Measurements from ENCODE around the gene PPP1R15A. TPM values are rescaled to one million over a fixed set of nuclear protein-coding genes. Genes with fewer than 3 reads are reported as not detected.

PPP1R15A gene
- total and polyA plus RNA-seq, 2 donors (not counting 3 experiments of a cell fraction or from before 2014, with no cell fraction given) = 42.3 to 67.4 TPM

GRCh38 chr19:48830088-48830487 lies 42.1 kb upstream of the PPP1R15A start:
- Histone ChIP-seq H3K79me2 (ENCODE audit: control insufficient read depth, insufficient read depth, low read length) (no peaks in the 10 kb centered on the region), H3K4me3 (replicated peaks in 1 of 3; ENCODE audit: insufficient read depth in 1 of 3, low read depth in 1 of 3, low read length in 3 of 3) (no peak overlapping the region), H3K9me1 (replicated peaks; ENCODE audit: control insufficient read depth, extremely low read depth, insufficient read depth, low read length) (no peaks in the 10 kb centered on the region), H3K27ac (ENCODE audit: insufficient read depth, low read depth, low read length) (no peak overlapping the region), H3K4me2 (ENCODE audit: insufficient read depth, low read length) (no peak overlapping the region), H2AFZ (ENCODE audit: low read depth, low read length) (no peak overlapping the region), H3K36me3 (ENCODE audit: control insufficient read depth in 2 of 2, extremely low read depth in 1 of 2, insufficient read depth in 2 of 2, low read length in 2 of 2) (peaks cover 0 to 4% of the 10 kb centered on the region in 2 experiments), H3K9ac (replicated peaks; ENCODE audit: extremely low read depth, insufficient read depth, low read length) (no peak overlapping the region), H3K27me3 (ENCODE audit: control insufficient read depth in 2 of 2, insufficient read depth in 2 of 2, low read length in 2 of 2) (no peaks in the 10 kb centered on the region), H3K4me1 (ENCODE audit: control insufficient read depth, extremely low read depth, insufficient read depth, low read length) (no peaks in the 10 kb centered on the region), H3K9me3 (replicated peaks; ENCODE audit: control insufficient read depth, insufficient read depth, low read length) (no peaks in the 10 kb centered on the region), H4K20me1 (replicated peaks; ENCODE audit: control insufficient read depth, extremely low read depth, insufficient read depth, low read length) (no peaks in the 10 kb centered on the region)
- DNase-seq (ENCODE audit: low read depth, low spot score) = no peak
- dilution Hi-C loops (cut with MboI; ENCODE audit: extremely low pct_ligation_motif_present, low sequenced_read_pairs) (no loop called here), intact Hi-C loops (cut with micrococcal nuclease) (no loop called here)
- no peak for FAIRE-seq
- TF ChIP-seq JUN (IDR thresholded peaks at IDR 0.05; ENCODE audit: borderline replicate concordance, insufficient read depth, insufficient read length, low read depth) (no peak), POLR2AphosphoS5 (IDR thresholded peaks at IDR 0.05; ENCODE audit: insufficient read depth, low read depth, low read length) (no peak), FOS (IDR thresholded peaks at IDR 0.05; ENCODE audit: borderline replicate concordance, insufficient read depth, low read length) (no peak), GATA2 (IDR thresholded peaks at IDR 0.05; ENCODE audit: insufficient read depth, insufficient read length, low read depth, low read length) (no peak), EZH2 (IDR thresholded peaks at IDR 0.05; ENCODE audit: borderline replicate concordance, low read depth, low read length, severe bottlenecking) (no peak), MYC (IDR thresholded peaks at IDR 0.05; ENCODE audit: low read depth, low read length) (no peak), POLR2A (IDR thresholded peaks at IDR 0.05; ENCODE audit: low read depth, low read length) (no peak)
- TF ChIP-seq, protein P1, sequence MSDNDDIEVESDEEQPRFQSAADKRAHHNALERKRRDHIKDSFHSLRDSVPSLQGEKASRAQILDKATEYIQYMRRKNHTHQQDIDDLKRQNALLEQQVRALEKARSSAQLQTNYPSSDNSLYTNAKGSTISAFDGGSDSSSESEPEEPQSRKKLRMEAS (IDR thresholded peaks at IDR 0.05; ENCODE audit: insufficient read depth, insufficient read length) = no peak
- TF ChIP-seq, protein P2, sequence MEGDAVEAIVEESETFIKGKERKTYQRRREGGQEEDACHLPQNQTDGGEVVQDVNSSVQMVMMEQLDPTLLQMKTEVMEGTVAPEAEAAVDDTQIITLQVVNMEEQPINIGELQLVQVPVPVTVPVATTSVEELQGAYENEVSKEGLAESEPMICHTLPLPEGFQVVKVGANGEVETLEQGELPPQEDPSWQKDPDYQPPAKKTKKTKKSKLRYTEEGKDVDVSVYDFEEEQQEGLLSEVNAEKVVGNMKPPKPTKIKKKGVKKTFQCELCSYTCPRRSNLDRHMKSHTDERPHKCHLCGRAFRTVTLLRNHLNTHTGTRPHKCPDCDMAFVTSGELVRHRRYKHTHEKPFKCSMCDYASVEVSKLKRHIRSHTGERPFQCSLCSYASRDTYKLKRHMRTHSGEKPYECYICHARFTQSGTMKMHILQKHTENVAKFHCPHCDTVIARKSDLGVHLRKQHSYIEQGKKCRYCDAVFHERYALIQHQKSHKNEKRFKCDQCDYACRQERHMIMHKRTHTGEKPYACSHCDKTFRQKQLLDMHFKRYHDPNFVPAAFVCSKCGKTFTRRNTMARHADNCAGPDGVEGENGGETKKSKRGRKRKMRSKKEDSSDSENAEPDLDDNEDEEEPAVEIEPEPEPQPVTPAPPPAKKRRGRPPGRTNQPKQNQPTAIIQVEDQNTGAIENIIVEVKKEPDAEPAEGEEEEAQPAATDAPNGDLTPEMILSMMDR (IDR thresholded peaks at IDR 0.05; ENCODE audit: extremely low read depth in 1 of 2, insufficient read depth in 1 of 2, low read depth in 1 of 2, low read length in 2 of 2) = no peak
- ChIA-PET POLR2A (no interaction called here), CTCF (interaction anchor here (0.7 to 3.4 kb wide), 6 partner anchors 11 to 141 kb away, joined by 3 to 19 read pairs (median 6); no protein-coding TSS in a partner anchor)
- no TSS peak for BruUV-seq (replicated peaks)

All from endothelial cell of umbilical vein (primary cell).